Upper lobe of left lung (tissue), 4 donors: Measurements from ENCODE around the gene NAT8L.

ENCODE experiments used
- POLR2AphosphoS5 ChIP-seq, 2 donors: sonication (generic); formaldehyde crosslinking; IDR thresholded peaks; one replicate each; pipeline ENCODE4 v1.5.1; 2017; ENCODE audit warnings: antibody characterized with exemption in 2 of 2
- TF ChIP-seq, protein P1 (sequence below), 6 experiments: fragments of 450-650 bp in 4 of 6; fragments of 200-600 bp in 2 of 6; sonication (generic) in 2 of 6; IDR thresholded peaks; one replicate each; pipeline ENCODE4 v1.5.1; 2016 to 2019; ENCODE audit warnings: antibody characterized with exemption in 6 of 6

DNA sequence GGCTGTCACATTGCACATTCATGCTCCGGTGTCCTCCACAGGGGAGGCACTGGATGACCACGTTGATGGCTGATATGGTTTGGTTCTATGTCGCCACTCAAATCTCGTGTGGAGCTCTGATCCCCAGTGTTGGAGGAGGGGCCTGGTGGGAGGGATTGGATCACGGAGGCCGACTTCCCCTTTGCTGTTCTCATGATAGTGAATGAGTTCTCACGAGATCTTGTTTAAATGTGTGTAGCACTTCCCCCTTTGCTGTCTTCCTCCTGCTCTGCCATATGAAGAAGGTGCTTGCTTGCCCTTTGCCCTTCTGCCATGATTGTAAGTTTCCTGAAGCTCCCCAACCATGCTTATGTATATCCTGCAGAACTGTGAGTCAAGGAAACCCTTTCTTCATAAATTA, 22.3 kb upstream of the NAT8L start:
- TF ChIP-seq, protein P1, sequence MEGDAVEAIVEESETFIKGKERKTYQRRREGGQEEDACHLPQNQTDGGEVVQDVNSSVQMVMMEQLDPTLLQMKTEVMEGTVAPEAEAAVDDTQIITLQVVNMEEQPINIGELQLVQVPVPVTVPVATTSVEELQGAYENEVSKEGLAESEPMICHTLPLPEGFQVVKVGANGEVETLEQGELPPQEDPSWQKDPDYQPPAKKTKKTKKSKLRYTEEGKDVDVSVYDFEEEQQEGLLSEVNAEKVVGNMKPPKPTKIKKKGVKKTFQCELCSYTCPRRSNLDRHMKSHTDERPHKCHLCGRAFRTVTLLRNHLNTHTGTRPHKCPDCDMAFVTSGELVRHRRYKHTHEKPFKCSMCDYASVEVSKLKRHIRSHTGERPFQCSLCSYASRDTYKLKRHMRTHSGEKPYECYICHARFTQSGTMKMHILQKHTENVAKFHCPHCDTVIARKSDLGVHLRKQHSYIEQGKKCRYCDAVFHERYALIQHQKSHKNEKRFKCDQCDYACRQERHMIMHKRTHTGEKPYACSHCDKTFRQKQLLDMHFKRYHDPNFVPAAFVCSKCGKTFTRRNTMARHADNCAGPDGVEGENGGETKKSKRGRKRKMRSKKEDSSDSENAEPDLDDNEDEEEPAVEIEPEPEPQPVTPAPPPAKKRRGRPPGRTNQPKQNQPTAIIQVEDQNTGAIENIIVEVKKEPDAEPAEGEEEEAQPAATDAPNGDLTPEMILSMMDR (IDR thresholded peaks at IDR 0.05) = no peak
- TF ChIP-seq POLR2AphosphoS5 (IDR thresholded peaks at IDR 0.05) = no peak
